NCI-H146 (cell line): Measurements from ENCODE around the gene ZNF710.

Experiments
- DNase-seq: peaks from one replicate; lab custom pipeline; 2025; lab: John Stamatoyannopoulos, UW

The ZNF710 gene

GRCh38 chr15:90018216-90018831 lies 17.2 kb downstream of the ZNF710 start:
- no peak for DNase-seq

- DNase-seq = no peak
Observed at GRCh38 chr15:90019611-90020010, 18.5 kb downstream of the ZNF710 start.

GRCh38 chr15:90020021-90020735 lies 19.1 kb downstream of the ZNF710 start:
- no peak for DNase-seq

GRCh38 chr15:90020936-90021507 lies 19.9 kb downstream of the ZNF710 start:
- no peak for DNase-seq

- DNase-seq = no peak
Observed at GRCh38 chr15:90022345-90022744, 21.2 kb downstream of the ZNF710 start.

- DNase-seq = no peak
Observed at GRCh38 chr15:90022905-90023700, 22.0 kb downstream of the ZNF710 start.

GRCh38 chr15:90024406-90024805 lies 23.3 kb downstream of the ZNF710 start:
- DNase-seq = no peak

- DNase-seq = no peak
Observed at GRCh38 chr15:90025489-90026033, 24.4 kb downstream of the ZNF710 start.

GRCh38 chr15:90028376-90028944 lies 27.3 kb downstream of the ZNF710 start:
- no peak for DNase-seq

GRCh38 chr15:90029024-90029423 lies 27.9 kb downstream of the ZNF710 start:
- DNase-seq = peak; percentile 64

GRCh38 chr15:90030376-90030775 lies 29.3 kb downstream of the ZNF710 start:
- DNase-seq = no peak

GRCh38 chr15:90031231-90031791 lies 30.2 kb downstream of the ZNF710 start:
- DNase-seq = no peak

- no peak for DNase-seq
Observed at GRCh38 chr15:90033006-90033405, 31.9 kb downstream of the ZNF710 start.

- no peak for DNase-seq
Observed at GRCh38 chr15:90033448-90033847, 32.3 kb downstream of the ZNF710 start.

- DNase-seq = peak; percentile 76
Observed at GRCh38 chr15:90035095-90035839, 34.1 kb downstream of the ZNF710 start.

GRCh38 chr15:90035840-90036230 lies 34.7 kb downstream of the ZNF710 start:
- DNase-seq = no peak

GRCh38 chr15:90036343-90036742 lies 35.2 kb downstream of the ZNF710 start:
- DNase-seq = no peak

- no peak for DNase-seq
Observed at GRCh38 chr15:90036806-90037510, 35.8 kb downstream of the ZNF710 start.

- no peak for DNase-seq
Observed at GRCh38 chr15:90037511-90037860, 36.4 kb downstream of the ZNF710 start.

- no peak for DNase-seq
Observed at GRCh38 chr15:90037961-90038631, 37.0 kb downstream of the ZNF710 start.
